Right lobe of liver (tissue), 4 donors: Measurements from ENCODE around the gene DIPK1C.

Source experiments
- CTCF ChIP-seq, 4 donors: fragments of 200-600 bp in 3 of 4; fragments of 450-650 bp in 1 of 4; IDR thresholded peaks; one replicate each; pipeline versions ENCODE4 v1.5.1 to v1.8.0; 2016 to 2022; ENCODE audit warnings: antibody characterized with exemption in 4 of 4, mild to moderate bottlenecking in 2 of 4
- POLR2A ChIP-seq: fragments of 450-650 bp; IDR thresholded peaks from one replicate; pipeline ENCODE4 v1.6.1; 2017; ENCODE audit warnings: antibody characterized with exemption, mild to moderate bottlenecking
- donor health status: DM: no; HTN: no; CAD: no.
- donor health status: DM: no; HTN: no; CAD: no.
- donor health status: DM: no; HTN: yes; CAD: no.

- TF ChIP-seq CTCF (IDR thresholded peaks at IDR 0.05) (no peak), POLR2A (no peak)
Observed at GRCh38 chr18:74440808-74441427, 16.2 kb downstream of the DIPK1C start.
